ENCODE results near the gene CEP112. TPM values are rescaled to one million over a fixed set of nuclear protein-coding genes. Genes with fewer than 3 reads are reported as not detected.

The CEP112 gene
- total and polyA plus RNA-seq, 2 of the 4 experiments (the other 2 are of a cell fraction) = 2.5 to 5.6 TPM

GRCh38 chr17:66185862-66186261 lies 6.1 kb downstream of the CEP112 start:
- Histone ChIP-seq H3K56ac (ENCODE audit: extremely low read depth, insufficient read depth, low read length) (no peak overlapping the region), H4K8ac (ENCODE audit: low read depth in 2 of 2, low read length in 2 of 2) (no peak overlapping the region), H3K36me3 (ENCODE audit: control insufficient read depth, insufficient read depth, low read length) (no peaks in the 10 kb centered on the region), H2BK120ac (ENCODE audit: low read depth, low read length) (no peak overlapping the region), H2AK5ac (ENCODE audit: low read depth, low read length) (no peak overlapping the region), H2AK9ac (replicated peaks; ENCODE audit: low read depth, low read length, poor library complexity) (no peak overlapping the region), H3K4me1 (ENCODE audit: control insufficient read depth, insufficient read depth, low read length) (peaks cover 5% of the 10 kb centered on the region), H3K27me3 (ENCODE audit: control insufficient read depth, insufficient read depth, low read length) (no peaks in the 10 kb centered on the region), H3K79me1 (ENCODE audit: low read depth in 1 of 2, low read length in 2 of 2) (peaks cover 6 to 32% of the 10 kb centered on the region in 2 experiments), H3K9me1 (ENCODE audit: insufficient read depth, low read length) (no peaks in the 10 kb centered on the region), H3K27ac (ENCODE audit: insufficient read depth, low read length) (no peak overlapping the region), H4K20me1 (ENCODE audit: insufficient read depth, low read length) (no peaks in the 10 kb centered on the region; the same call in 1 of the 2 replicates), H3K14ac (replicated peaks; ENCODE audit: low read depth, low read length) (no peak overlapping the region), H3K9me3 (ENCODE audit: control insufficient read depth, insufficient read depth, low read length) (no peaks in the 10 kb centered on the region), H3K4me3 (ENCODE audit: insufficient read depth, low read depth, low read length) (no peak overlapping the region), H2BK20ac (ENCODE audit: low read depth, low read length) (no peak overlapping the region), H3K9ac (ENCODE audit: low read depth, low read length) (no peak overlapping the region), H3K4ac (ENCODE audit: low read depth, low read length) (no peak overlapping the region), H2BK15ac (ENCODE audit: low read depth, low read length) (no peak overlapping the region), H4K5ac (ENCODE audit: low read depth, low read length) (no peak overlapping the region), H3K4me2 (ENCODE audit: low read depth, low read length) (no peak overlapping the region), H3K23ac (ENCODE audit: low read depth, low read length) (no peak overlapping the region), H4K91ac (ENCODE audit: insufficient read depth, low read depth, low read length) (no peak overlapping the region), H3K18ac (ENCODE audit: low read depth, low read length) (no peak overlapping the region), H2BK5ac (ENCODE audit: low read depth, low read length, poor library complexity, severe bottlenecking) (no peak overlapping the region), H2AFZ (replicated peaks; ENCODE audit: low read length, poor library complexity) (no peak overlapping the region)
- WGBS, 2 experiments (ENCODE audit: extremely low coverage in 2 of 2, insufficient read length in 1 of 2) = 90% methylated on average over 3 of the region's 4 CpGs; no CpG with 5 or more reads in 1 of the 2 experiments
- intact Hi-C loops (cut with micrococcal nuclease) (no loop called here), dilution Hi-C loops (cut with HindIII; ENCODE audit: low sequenced_read_pairs, unreplicated experiment) (no loop called here), in situ Hi-C loops (cut with MboI; ENCODE audit: low sequenced_read_pairs) (no loop called here)
- ChIA-PET POLR2A (ENCODE audit: unreplicated experiment) (no interaction called here), CTCF (no interaction called here)
- DNase-seq (no peak), ATAC-seq (ENCODE audit: low read depth) (no peak)
- no peak for TF ChIP-seq FOS (IDR thresholded peaks at IDR 0.05; ENCODE audit: low read depth, low read length)
- no peak for TF ChIP-seq SMC3 (IDR thresholded peaks at IDR 0.05; ENCODE audit: low read depth, low read length)
- TF ChIP-seq MAFK (IDR thresholded peaks at IDR 0.05; ENCODE audit: low read depth, low read length) = no peak
- TF ChIP-seq NFE2L2 (IDR thresholded peaks at IDR 0.05; ENCODE audit: low read depth, low read length) = no peak
- no peak for TF ChIP-seq POLR2A (IDR thresholded peaks at IDR 0.05; ENCODE audit: low read depth, low read length)
- no peak for TF ChIP-seq USF2 (IDR thresholded peaks at IDR 0.05; ENCODE audit: low read depth, low read length)
- no peak for TF ChIP-seq MXI1 (IDR thresholded peaks at IDR 0.05; ENCODE audit: borderline replicate concordance, low read depth, low read length)
- no peak for TF ChIP-seq RCOR1 (IDR thresholded peaks at IDR 0.05; ENCODE audit: insufficient replicate concordance, low read length)
- TF ChIP-seq RAD21 (IDR thresholded peaks at IDR 0.05; ENCODE audit: low read length) = no peak
- no TSS peak for BruUV-seq (replicated peaks)

All from IMR-90 (cell line).